Astrocyte (in vitro differentiated cells and primary cell): ENCODE measurements around the gene GFRA1.
"Not testable (repeated sequence)": the region's sequence is repeated elsewhere in the genome, so short reads cannot be mapped to it uniquely, and the experiment has no call there.

Source experiments
- EZH2 ChIP-seq: IDR thresholded peaks from 2 replicates; pipeline ENCODE4 v1.6.1; 2012; ENCODE audit warnings: mild to moderate bottlenecking, low read length, inconsistent platforms; ENCODE audit not compliant: insufficient read depth
- TF ChIP-seq, protein P1 (sequence below): IDR thresholded peaks from 2 replicates; pipeline ENCODE4 v1.5.1; 2011; ENCODE audit warnings: low read depth, mild to moderate bottlenecking, inconsistent platforms, low read length, moderate library complexity; ENCODE audit not compliant: insufficient read depth

- TF ChIP-seq, protein P1, sequence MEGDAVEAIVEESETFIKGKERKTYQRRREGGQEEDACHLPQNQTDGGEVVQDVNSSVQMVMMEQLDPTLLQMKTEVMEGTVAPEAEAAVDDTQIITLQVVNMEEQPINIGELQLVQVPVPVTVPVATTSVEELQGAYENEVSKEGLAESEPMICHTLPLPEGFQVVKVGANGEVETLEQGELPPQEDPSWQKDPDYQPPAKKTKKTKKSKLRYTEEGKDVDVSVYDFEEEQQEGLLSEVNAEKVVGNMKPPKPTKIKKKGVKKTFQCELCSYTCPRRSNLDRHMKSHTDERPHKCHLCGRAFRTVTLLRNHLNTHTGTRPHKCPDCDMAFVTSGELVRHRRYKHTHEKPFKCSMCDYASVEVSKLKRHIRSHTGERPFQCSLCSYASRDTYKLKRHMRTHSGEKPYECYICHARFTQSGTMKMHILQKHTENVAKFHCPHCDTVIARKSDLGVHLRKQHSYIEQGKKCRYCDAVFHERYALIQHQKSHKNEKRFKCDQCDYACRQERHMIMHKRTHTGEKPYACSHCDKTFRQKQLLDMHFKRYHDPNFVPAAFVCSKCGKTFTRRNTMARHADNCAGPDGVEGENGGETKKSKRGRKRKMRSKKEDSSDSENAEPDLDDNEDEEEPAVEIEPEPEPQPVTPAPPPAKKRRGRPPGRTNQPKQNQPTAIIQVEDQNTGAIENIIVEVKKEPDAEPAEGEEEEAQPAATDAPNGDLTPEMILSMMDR, result not testable (repeated sequence)
- not testable (repeated sequence) for TF ChIP-seq EZH2
Observed at GRCh38 chr10:116035406-116035805, 237.6 kb downstream of the GFRA1 start.
